CD4-positive, alpha-beta T cell treated with Interleukin-6 at 100 ng/mL for 8 hours (primary cell): Measurements from ENCODE around the gene SIN3B.
"Not testable (repeated sequence)": the region's sequence is repeated elsewhere in the genome, so short reads cannot be mapped to it uniquely, and the experiment has no call there.

Experiments
- DNase-seq: peaks from one replicate; pipeline ENCODE4 v3.0.0-alpha.2; 2020; ENCODE audit warnings: mixed read lengths, low spot score

Gene SIN3B

GRCh38 chr19:16869331-16869972, 40.3 kb downstream of the SIN3B start:
- DNase-seq = no peak

- DNase-seq = no peak
Measured at GRCh38 chr19:16871871-16872270, 42.7 kb downstream of the SIN3B start.

GRCh38 chr19:16872728-16873127, 43.5 kb downstream of the SIN3B start:
- no peak for DNase-seq

GRCh38 chr19:16873594-16873993, 44.4 kb downstream of the SIN3B start:
- no peak for DNase-seq

- DNase-seq = no peak
Measured at GRCh38 chr19:16874250-16874977, 45.2 kb downstream of the SIN3B start.

- DNase-seq = not testable (repeated sequence)
Measured at GRCh38 chr19:16874978-16875299, 45.7 kb downstream of the SIN3B start.

- no peak for DNase-seq
Measured at GRCh38 chr19:16875584-16876555, 46.7 kb downstream of the SIN3B start.

- no peak for DNase-seq
Measured at GRCh38 chr19:16876904-16877361, 47.7 kb downstream of the SIN3B start.

- no peak for DNase-seq
Measured at GRCh38 chr19:16877581-16877980, 48.4 kb downstream of the SIN3B start.

GRCh38 chr19:16878181-16878965, 49.2 kb downstream of the SIN3B start:
- DNase-seq = no peak

- DNase-seq = no peak
Measured at GRCh38 chr19:16880884-16881554, 51.8 kb downstream of the SIN3B start.

GRCh38 chr19:16882146-16882545, 52.9 kb downstream of the SIN3B start:
- DNase-seq = no peak

- DNase-seq = no peak
Measured at GRCh38 chr19:16883522-16883921, 54.3 kb downstream of the SIN3B start.

- no peak for DNase-seq
Measured at GRCh38 chr19:16885166-16885565, 56.0 kb downstream of the SIN3B start.

GRCh38 chr19:16886305-16886880, 57.2 kb downstream of the SIN3B start:
- no peak for DNase-seq

GRCh38 chr19:16887353-16888265, 58.4 kb downstream of the SIN3B start:
- no peak for DNase-seq

- no peak for DNase-seq
Measured at GRCh38 chr19:16888629-16889365, 59.6 kb downstream of the SIN3B start, which contains the start of gene F2RL3. TSS of gene F2RL3 (plus strand) at chr19:16888999. CDS start at chr19:16889190, 191 bp downstream.

- DNase-seq = no peak
Measured at GRCh38 chr19:16889366-16889882, 60.2 kb downstream of the SIN3B start.
